Measurements from ENCODE around the gene SLC23A1.

SLC23A1 gene

DNA sequence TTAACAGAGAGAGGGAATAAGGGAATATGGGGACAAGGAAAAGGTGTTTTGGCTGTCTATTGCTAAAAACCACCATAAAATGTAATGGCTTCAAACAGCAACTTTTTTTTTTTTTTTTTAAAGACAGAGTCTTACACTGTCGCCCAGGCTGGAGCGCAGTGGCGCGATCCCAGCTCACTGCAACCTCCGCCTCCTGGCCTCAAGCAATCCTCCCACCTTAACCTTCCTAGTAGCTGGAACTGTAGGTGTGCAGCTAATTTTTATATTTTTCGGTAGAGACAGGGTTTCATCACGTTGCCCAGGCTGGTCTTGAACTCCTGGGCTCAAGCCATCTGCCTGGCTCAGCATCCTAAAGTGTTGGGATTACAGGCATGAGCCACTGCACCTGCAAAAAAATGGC lies 25.1 kb upstream of the SLC23A1 start:
- CTCF ChIA-PET, result no interaction called here
- TF ChIP-seq, protein P1, sequence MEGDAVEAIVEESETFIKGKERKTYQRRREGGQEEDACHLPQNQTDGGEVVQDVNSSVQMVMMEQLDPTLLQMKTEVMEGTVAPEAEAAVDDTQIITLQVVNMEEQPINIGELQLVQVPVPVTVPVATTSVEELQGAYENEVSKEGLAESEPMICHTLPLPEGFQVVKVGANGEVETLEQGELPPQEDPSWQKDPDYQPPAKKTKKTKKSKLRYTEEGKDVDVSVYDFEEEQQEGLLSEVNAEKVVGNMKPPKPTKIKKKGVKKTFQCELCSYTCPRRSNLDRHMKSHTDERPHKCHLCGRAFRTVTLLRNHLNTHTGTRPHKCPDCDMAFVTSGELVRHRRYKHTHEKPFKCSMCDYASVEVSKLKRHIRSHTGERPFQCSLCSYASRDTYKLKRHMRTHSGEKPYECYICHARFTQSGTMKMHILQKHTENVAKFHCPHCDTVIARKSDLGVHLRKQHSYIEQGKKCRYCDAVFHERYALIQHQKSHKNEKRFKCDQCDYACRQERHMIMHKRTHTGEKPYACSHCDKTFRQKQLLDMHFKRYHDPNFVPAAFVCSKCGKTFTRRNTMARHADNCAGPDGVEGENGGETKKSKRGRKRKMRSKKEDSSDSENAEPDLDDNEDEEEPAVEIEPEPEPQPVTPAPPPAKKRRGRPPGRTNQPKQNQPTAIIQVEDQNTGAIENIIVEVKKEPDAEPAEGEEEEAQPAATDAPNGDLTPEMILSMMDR (conservative IDR thresholded peaks at IDR 0.05; ENCODE audit: low read depth), result no peak
- DNase-seq (ENCODE audit: low spot score), result no peak
- POLR2A ChIA-PET (ENCODE audit: low non-redundant PET), result no interaction called here
- H3K27ac ChIP-seq, result no peak overlapping the region

DNA sequence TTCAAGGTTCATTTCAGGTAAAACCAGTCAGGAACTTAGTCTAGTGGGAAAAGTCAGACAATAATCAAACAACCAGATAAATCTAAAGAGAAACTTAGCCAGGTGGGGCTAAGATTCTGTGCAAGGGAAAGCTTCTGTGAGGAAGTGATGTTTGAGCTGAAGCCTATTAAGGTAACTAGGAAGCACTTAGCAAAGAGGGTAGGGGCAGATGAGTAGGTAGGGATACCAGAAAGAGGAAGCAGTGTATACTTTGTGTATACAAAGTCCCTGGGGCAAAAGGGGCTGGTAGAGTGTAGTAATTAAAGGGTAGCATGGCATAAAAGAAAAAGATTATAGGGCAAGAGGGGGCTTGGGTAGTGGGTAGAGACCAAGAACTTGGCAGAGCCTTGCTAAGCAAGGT lies 24.4 kb upstream of the SLC23A1 start:
- no peak overlapping the region for H3K27ac ChIP-seq
- ChIA-PET CTCF (interaction anchor here (1.0 kb wide), 1 partner anchor 106 kb away, joined by 3 read pairs; no protein-coding TSS in a partner anchor), POLR2A (ENCODE audit: low non-redundant PET) (no interaction called here)
- TF ChIP-seq, protein P1 (conservative IDR thresholded peaks at IDR 0.05; ENCODE audit: low read depth), result no peak
- no peak for DNase-seq (ENCODE audit: low spot score)

DNA sequence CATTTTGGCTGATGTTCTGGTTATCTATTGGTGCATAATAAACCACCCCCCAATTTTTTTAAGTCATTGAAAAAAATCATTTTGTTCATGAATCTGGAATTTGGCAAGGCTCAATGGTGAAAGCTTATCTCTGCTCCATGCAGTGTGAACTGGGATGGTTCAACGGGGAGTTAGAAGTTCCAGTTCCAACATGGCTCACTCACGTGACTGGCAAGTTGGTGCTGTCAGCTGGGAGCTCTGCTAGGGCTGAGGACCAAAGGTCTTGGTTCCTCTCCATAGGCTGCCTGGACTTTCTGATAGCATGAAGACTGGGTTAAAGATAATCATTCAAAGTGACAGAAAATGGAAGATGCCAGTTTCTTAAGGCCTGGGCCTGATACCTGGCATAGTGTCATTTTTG lies 23.9 kb upstream of the SLC23A1 start:
- TF ChIP-seq, protein P1 (conservative IDR thresholded peaks at IDR 0.05; ENCODE audit: low read depth), result no peak
- no peak for DNase-seq (ENCODE audit: low spot score)
- no peak overlapping the region for H3K27ac ChIP-seq
- POLR2A ChIA-PET (ENCODE audit: low non-redundant PET), result no interaction called here
- CTCF ChIA-PET, result interaction anchor here (1.0 kb wide), 1 partner anchor 106 kb away, joined by 3 read pairs; no protein-coding TSS in a partner anchor

DNA sequence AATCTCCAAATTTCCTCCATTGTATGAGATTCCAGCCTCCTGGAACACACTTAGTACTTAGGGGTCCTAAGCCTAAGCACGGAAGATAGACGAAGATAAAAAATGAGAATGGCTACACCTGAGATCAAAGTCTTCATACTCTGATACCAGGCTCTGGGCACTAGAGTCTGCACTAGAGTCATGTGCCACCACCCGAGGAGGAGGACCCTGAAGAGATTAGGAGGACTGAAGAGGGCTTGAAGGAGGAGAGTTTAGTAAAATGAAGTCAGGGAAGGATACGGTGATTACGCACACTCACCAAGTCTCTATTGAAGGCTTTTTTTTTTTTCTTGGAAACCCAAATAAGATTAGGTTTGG lies 21.4 kb upstream of the SLC23A1 start:
- H3K27ac ChIP-seq, result peak overlapping the region; percentile 95
- TF ChIP-seq, protein P1 (conservative IDR thresholded peaks at IDR 0.05; ENCODE audit: low read depth), result no peak
- ChIA-PET POLR2A (ENCODE audit: low non-redundant PET) (interaction anchor here (0.6 to 1.6 kb wide), 2 partner anchors 11 to 124 kb away, joined by 6 read pairs; no protein-coding TSS in a partner anchor), CTCF (interaction anchor here (0.7 kb wide), 1 partner anchor 18 kb away, joined by 3 read pairs; no protein-coding TSS in a partner anchor)
- no peak for DNase-seq (ENCODE audit: low spot score)

DNA sequence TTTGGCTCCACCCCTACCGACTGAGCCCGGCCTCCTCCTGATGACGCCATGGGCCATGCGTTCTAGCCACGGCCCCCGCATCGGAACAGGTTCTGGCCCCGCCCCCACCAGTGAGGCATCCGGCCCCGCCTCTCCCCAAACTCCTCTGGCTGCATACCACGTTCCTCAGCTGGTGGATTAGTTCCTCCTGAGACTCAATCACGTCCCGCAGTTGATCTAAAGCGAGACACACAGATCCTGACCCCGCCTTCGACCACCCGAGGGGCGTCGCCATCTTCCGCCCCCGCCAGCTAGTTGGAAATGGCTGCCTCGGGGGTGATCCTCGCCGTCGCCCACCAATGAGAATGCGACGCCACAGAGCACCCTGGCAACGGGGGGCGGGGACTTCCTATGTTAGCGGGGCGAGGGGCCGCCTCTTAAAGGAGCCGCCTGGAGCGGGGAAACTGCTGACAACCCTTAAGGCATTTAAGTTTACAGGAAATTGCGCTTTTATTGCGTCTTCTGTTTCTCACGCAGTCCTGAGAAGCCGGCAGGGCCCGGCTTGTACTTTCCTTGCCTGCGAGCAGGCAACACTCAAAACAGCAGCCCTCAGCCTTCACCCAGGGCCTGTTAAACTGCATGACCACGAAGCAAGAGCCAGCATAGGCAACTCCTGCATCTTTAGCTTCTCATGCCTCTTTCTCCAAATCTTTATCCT lies 20.8 kb upstream of the SLC23A1 start, which contains the start of gene SPATA24:
SPATA24 (minus strand) TSS at position 303 of the 697 bp plus-strand sequence; CDS start at position 274, 29 bp downstream.
- DNase-seq (ENCODE audit: low spot score), result peak; percentile 99
- peak within 1 kb of the TSS; percentile 95 for H3K27ac ChIP-seq
- TF ChIP-seq, protein P1 (conservative IDR thresholded peaks at IDR 0.05; ENCODE audit: low read depth), result no peak
- ChIA-PET POLR2A (ENCODE audit: low non-redundant PET) (interaction anchor here (0.6 to 1.6 kb wide), 3 partner anchors 12 to 123 kb away, joined by 3 to 6 read pairs (median 6); no protein-coding TSS in a partner anchor), CTCF (interaction anchor here (0.7 kb wide), 1 partner anchor 19 kb away, joined by 3 read pairs; no protein-coding TSS in a partner anchor)

DNA sequence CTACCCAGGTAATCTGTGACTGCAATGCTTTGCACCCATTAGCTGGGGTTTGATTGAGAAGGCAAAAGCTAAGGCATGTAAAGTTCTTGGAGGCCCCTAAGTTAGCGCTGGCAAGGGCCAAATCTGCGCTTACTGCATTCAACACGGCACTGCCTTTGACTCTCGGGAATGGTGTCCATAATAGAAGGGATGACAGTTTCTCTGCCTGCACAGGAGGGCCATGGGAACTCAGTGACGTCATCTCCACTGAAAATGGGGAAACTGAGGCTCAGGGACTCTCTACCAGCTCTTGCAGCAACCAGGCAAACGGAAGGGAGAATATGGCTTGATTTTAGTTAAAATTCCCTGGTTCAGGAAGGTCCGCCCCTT lies 20.3 kb upstream of the SLC23A1 start:
- DNase-seq (ENCODE audit: low spot score), result no peak
- ChIA-PET CTCF (interaction anchor here (1.0 kb wide), 1 partner anchor 98 kb away, joined by 3 read pairs; no protein-coding TSS in a partner anchor), POLR2A (ENCODE audit: low non-redundant PET) (interaction anchor here (1.1 to 1.6 kb wide), 2 partner anchors 12 to 42 kb away, joined by 3 to 6 read pairs; no protein-coding TSS in a partner anchor)
- TF ChIP-seq, protein P1 (conservative IDR thresholded peaks at IDR 0.05; ENCODE audit: low read depth), result no peak
- peak overlapping the region; percentile 95 for H3K27ac ChIP-seq
